SIG-M5 (cell line): ENCODE data around the gene CDCA3.
"Not testable (repeated sequence)": the region's sequence is repeated elsewhere in the genome, so short reads cannot be mapped to it uniquely, and the experiment has no call there.

Source experiments
- DNase-seq: peaks from one replicate; lab custom pipeline; 2025; lab: John Stamatoyannopoulos, UW

Gene CDCA3

GRCh38 chr12:6851153-6851920 lies at the start of gene CDCA3:
CDCA3 (minus strand) TSS chr12:6851286; CDS start chr12:6850952, 334 bp downstream.
- DNase-seq, result peak; percentile 100

GRCh38 chr12:6899837-6900519 lies 48.9 kb upstream of the CDCA3 start:
- no peak for DNase-seq

GRCh38 chr12:6899427-6899826 lies 48.3 kb upstream of the CDCA3 start:
- no peak for DNase-seq

- no peak for DNase-seq
Observed at GRCh38 chr12:6896846-6897435, 45.9 kb upstream of the CDCA3 start.

GRCh38 chr12:6894321-6894720 lies 43.2 kb upstream of the CDCA3 start:
- DNase-seq, result no peak

GRCh38 chr12:6892683-6893082 lies 41.6 kb upstream of the CDCA3 start:
- not testable (repeated sequence) for DNase-seq

- no peak for DNase-seq
Observed at GRCh38 chr12:6891646-6892001, 40.5 kb upstream of the CDCA3 start.

GRCh38 chr12:6890789-6891645 lies 39.9 kb upstream of the CDCA3 start:
- peak; percentile 87 for DNase-seq

GRCh38 chr12:6889775-6890573 lies 38.9 kb upstream of the CDCA3 start:
- not testable (repeated sequence) for DNase-seq

- DNase-seq, result not testable (repeated sequence)
Observed at GRCh38 chr12:6888794-6889193, 37.7 kb upstream of the CDCA3 start.

- no peak for DNase-seq
Observed at GRCh38 chr12:6888360-6888759, 37.3 kb upstream of the CDCA3 start.

GRCh38 chr12:6887460-6887859 lies 36.4 kb upstream of the CDCA3 start:
- DNase-seq, result peak; percentile 21

- DNase-seq, result not testable (repeated sequence)
Observed at GRCh38 chr12:6886206-6886999, 35.3 kb upstream of the CDCA3 start.

GRCh38 chr12:6884539-6884938 lies 33.5 kb upstream of the CDCA3 start:
- DNase-seq, result no peak

GRCh38 chr12:6883683-6884082 lies 32.6 kb upstream of the CDCA3 start:
- DNase-seq, result no peak

- DNase-seq, result no peak
Observed at GRCh38 chr12:6883252-6883651, 32.2 kb upstream of the CDCA3 start.

GRCh38 chr12:6879824-6880223 lies 28.7 kb upstream of the CDCA3 start:
- DNase-seq, result not testable (repeated sequence)

GRCh38 chr12:6874015-6874368 lies 22.9 kb upstream of the CDCA3 start:
- DNase-seq, result not testable (repeated sequence)

- peak; percentile 62 for DNase-seq
Observed at GRCh38 chr12:6873094-6874014, 22.3 kb upstream of the CDCA3 start, which contains the start of gene SPSB2. SPSB2 (minus strand) TSS chr12:6873303; CDS start chr12:6872901, 402 bp downstream.
